Naive thymus-derived CD4-positive, alpha-beta T cell (primary cell): Measurements from ENCODE around the gene SEMA3C. TPM values are rescaled to one million over a fixed set of nuclear protein-coding genes. Genes with fewer than 3 reads are reported as not detected.

Source experiments
- ATAC-seq: fragments of 150-1000 bp; cut with Tn5 transposase; 2 replicates; pipeline ENCODE4 v1.10.0; 2021; ENCODE audit warnings: mild to moderate bottlenecking, moderate library complexity
- CTCF ChIA-PET: fragments of 350-600 bp; sonication (Branson Sonifier 250); formaldehyde crosslinking; loops from one replicate; lab custom pipeline; 2021; ENCODE audit warnings: antibody characterized with exemption; lab: Charles Lee
- POLR2A ChIA-PET: fragments of 350-600 bp; sonication (Branson Sonifier 250); formaldehyde crosslinking; loops from one replicate; lab custom pipeline; 2021; ENCODE audit warnings: antibody characterized with exemption, inconsistent platforms; lab: Charles Lee
- DNase-seq, 9 donors: peaks; one replicate each; pipeline versions ENCODE4 v3.0.0 to v3.0.0-alpha.2; 2020 to 2022; ENCODE audit warnings: mixed read lengths in 1 of 9
- H3K27ac ChIP-seq: one replicate; pipeline ENCODE4 v1.7.0; 2013; ENCODE audit warnings: mild to moderate bottlenecking, low read depth, low read length, moderate library complexity
- H3K27me3 ChIP-seq, 2 donors: one replicate each; pipeline ENCODE4 v1.7.0; 2013; ENCODE audit warnings: low read length in 2 of 2, mild to moderate bottlenecking in 2 of 2, moderate library complexity in 2 of 2; ENCODE audit not compliant: control insufficient read depth in 2 of 2, insufficient read depth in 2 of 2
- H3K36me3 ChIP-seq, 3 experiments: 1 replicate in 2 of 3; 2 replicates in 1 of 3; pipeline ENCODE4 v1.7.0; 2013; ENCODE audit warnings: low read length in 3 of 3, mild to moderate bottlenecking in 3 of 3, moderate library complexity in 1 of 3; ENCODE audit not compliant: insufficient read depth in 3 of 3, control insufficient read depth in 2 of 3
- H3K4me1 ChIP-seq, 2 donors: one replicate each; pipeline ENCODE4 v1.7.0; 2013; ENCODE audit warnings: low read length in 2 of 2, mild to moderate bottlenecking in 2 of 2, moderate library complexity in 1 of 2; ENCODE audit not compliant: control insufficient read depth in 2 of 2, insufficient read depth in 2 of 2
- H3K4me3 ChIP-seq: 2 replicates; pipeline ENCODE4 v1.7.0; 2013; ENCODE audit warnings: mild to moderate bottlenecking, low read length
- H3K9me3 ChIP-seq, 3 experiments: 1 replicate in 2 of 3; 2 replicates in 1 of 3; pipeline ENCODE4 v1.7.0; 2013; ENCODE audit warnings: low read length in 3 of 3; ENCODE audit not compliant: control insufficient read depth in 2 of 3
- H3K27ac Mint-ChIP-seq, 9 donors: one replicate each; pipeline ENCODE4 v1.8.0; 2020 to 2022; ENCODE audit warnings: mixed read lengths in 9 of 9, mild to moderate bottlenecking in 8 of 9, moderate library complexity in 5 of 9, inconsistent platforms in 2 of 9
- H3K27me3 Mint-ChIP-seq, 5 donors: one replicate each; pipeline ENCODE4 v1.8.0; 2021 to 2022; ENCODE audit warnings: mixed read lengths in 5 of 5, mild to moderate bottlenecking in 1 of 5
- H3K36me3 Mint-ChIP-seq, 5 donors: one replicate each; pipeline ENCODE4 v1.8.0; 2020 to 2022; ENCODE audit warnings: mixed read lengths in 5 of 5, mild to moderate bottlenecking in 3 of 5, inconsistent platforms in 1 of 5
- H3K4me1 Mint-ChIP-seq, 7 donors: one replicate each; pipeline ENCODE4 v1.8.0; 2020 to 2022; ENCODE audit warnings: mixed read lengths in 7 of 7, mild to moderate bottlenecking in 3 of 7, inconsistent platforms in 1 of 7
- H3K4me3 Mint-ChIP-seq, 10 donors: one replicate each; pipeline ENCODE4 v1.8.0; 2020 to 2022; ENCODE audit warnings: mild to moderate bottlenecking in 10 of 10, mixed read lengths in 10 of 10, moderate library complexity in 6 of 10, inconsistent platforms in 2 of 10
- H3K9me3 Mint-ChIP-seq, 11 donors: one replicate each; pipeline ENCODE4 v1.8.0; 2020 to 2022; ENCODE audit warnings: mixed read lengths in 11 of 11, mild to moderate bottlenecking in 4 of 11, inconsistent platforms in 1 of 11, moderate library complexity in 1 of 11
- intact Hi-C, 2 donors: fragments of 100-400 bp; cut with micrococcal nuclease; formaldehyde crosslinking; loops; one replicate each; pipeline ENCODE4 v1.15.1; 2023
- polyA plus RNA-seq, 2 donors: library from polyadenylated mRNA; unstranded; fragments of 300-500 nt; fragmentation: Illumina TruSeq; gene quantifications; one replicate each; pipeline ENCODE4 v1.2.3, GENCODE V29; 2021
- total RNA-seq, 6 experiments: library from RNA in 5 of 6; stranded (reverse) in 5 of 6; gene quantifications; 1 replicate in 5 of 6; 2 replicates in 1 of 6; pipeline ENCODE4 v1.2.3 and lab custom pipeline; 2021 to 2026

Gene SEMA3C
- total and polyA plus RNA-seq, 7 experiments from 2014 or later, result 0.35 to 9.4 (median 0.85) TPM; not detected in 3

DNA sequence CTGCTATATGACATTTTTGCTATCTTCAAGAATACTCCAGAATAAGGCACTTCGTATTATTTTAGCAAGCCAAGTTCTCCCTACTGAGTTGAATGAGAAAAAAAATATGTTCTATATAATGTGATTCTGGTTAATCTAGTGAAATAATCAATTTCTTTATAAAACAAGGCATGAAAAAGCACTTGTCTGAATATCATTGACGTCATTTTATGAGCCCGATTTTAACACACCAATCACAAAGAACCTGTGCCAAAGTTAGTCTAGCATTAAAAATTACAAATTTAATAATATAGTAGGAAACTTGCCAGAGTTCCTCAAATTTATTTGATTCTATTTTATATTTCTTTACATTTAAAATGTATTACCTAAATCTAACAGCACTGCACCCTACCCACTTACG is 155.1 kb downstream of the SEMA3C start:
- H3K27me3 Mint-ChIP-seq, result no peaks in the 10 kb centered on the region
- DNase-seq (no peak), ATAC-seq (no peak)
- H3K4me1 ChIP-seq, result no peaks in the 10 kb centered on the region
- no peaks in the 10 kb centered on the region for H3K36me3 ChIP-seq
- peaks cover 0 to 5% (median 0%) of the 10 kb centered on the region in 11 donors for H3K9me3 Mint-ChIP-seq
- no peaks in the 10 kb centered on the region for H3K9me3 ChIP-seq
- POLR2A ChIA-PET, result no interaction called here
- no peak overlapping the region for H3K4me3 ChIP-seq
- H3K27me3 ChIP-seq, result no peaks in the 10 kb centered on the region
- H3K27ac Mint-ChIP-seq, result no peak overlapping the region
- CTCF ChIA-PET, result no interaction called here
- H3K4me1 Mint-ChIP-seq, result no peaks in the 10 kb centered on the region
- no peak overlapping the region for H3K4me3 Mint-ChIP-seq
- no peak overlapping the region for H3K27ac ChIP-seq
- H3K36me3 Mint-ChIP-seq, result no peaks in the 10 kb centered on the region
- intact Hi-C loops, result no loop called here

DNA sequence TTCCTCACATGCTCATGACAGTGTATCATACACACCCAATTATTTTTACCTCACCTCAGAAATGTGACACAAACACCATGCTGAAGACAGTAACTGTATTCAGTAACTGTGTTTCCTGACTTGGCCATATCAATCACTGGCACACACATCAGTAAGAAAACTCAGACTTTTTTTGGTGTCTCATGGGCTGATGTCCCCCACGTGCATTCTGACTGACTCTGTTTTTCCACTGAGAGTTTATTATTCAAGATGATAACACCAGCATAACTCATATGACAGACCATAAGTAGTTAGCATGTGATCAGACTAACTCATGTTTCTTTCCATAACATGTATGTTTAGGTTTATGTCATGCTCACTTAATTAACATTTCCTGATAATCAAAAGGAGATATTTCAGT is 155.6 kb downstream of the SEMA3C start:
- Histone ChIP-seq H3K27me3 (no peaks in the 10 kb centered on the region), H3K4me1 (no peaks in the 10 kb centered on the region), H3K36me3 (no peaks in the 10 kb centered on the region), H3K27ac (no peak overlapping the region), H3K4me3 (no peak overlapping the region), H3K9me3 (no peaks in the 10 kb centered on the region)
- no peaks in the 10 kb centered on the region for H3K36me3 Mint-ChIP-seq
- no peaks in the 10 kb centered on the region for H3K4me1 Mint-ChIP-seq
- no peak overlapping the region for H3K27ac Mint-ChIP-seq
- CTCF ChIA-PET, result no interaction called here
- DNase-seq (no peak), ATAC-seq (no peak)
- POLR2A ChIA-PET, result no interaction called here
- no peaks in the 10 kb centered on the region for H3K27me3 Mint-ChIP-seq
- no peak overlapping the region for H3K4me3 Mint-ChIP-seq
- H3K9me3 Mint-ChIP-seq, result peaks cover 0 to 5% (median 0%) of the 10 kb centered on the region in 11 donors
- intact Hi-C loops, result no loop called here

DNA sequence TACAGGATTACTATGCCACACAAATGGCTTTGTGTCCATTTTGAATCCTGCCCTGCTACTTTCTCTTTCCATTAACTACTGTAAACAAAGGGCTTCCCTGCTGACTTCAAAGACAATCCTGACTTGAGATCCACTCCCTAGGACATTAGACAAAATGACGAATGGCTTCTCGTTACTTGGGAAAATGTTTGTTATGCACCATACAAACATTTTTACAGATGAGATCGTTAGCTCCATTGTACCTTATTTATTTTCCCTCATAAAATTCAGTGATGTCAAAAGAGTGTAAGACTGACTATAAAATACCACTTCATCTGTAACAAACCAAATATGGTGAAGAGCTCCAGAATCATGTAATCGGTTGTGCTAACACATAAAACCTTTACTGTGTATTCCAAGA is 158.6 kb downstream of the SEMA3C start:
- Histone ChIP-seq H3K9me3 (no peaks in the 10 kb centered on the region), H3K4me1 (no peaks in the 10 kb centered on the region), H3K4me3 (no peak overlapping the region), H3K27me3 (no peaks in the 10 kb centered on the region), H3K36me3 (no peaks in the 10 kb centered on the region), H3K27ac (no peak overlapping the region)
- no peaks in the 10 kb centered on the region for H3K27me3 Mint-ChIP-seq
- H3K4me3 Mint-ChIP-seq, result no peak overlapping the region
- no peaks in the 10 kb centered on the region for H3K4me1 Mint-ChIP-seq
- H3K36me3 Mint-ChIP-seq, result no peaks in the 10 kb centered on the region
- peaks cover 0 to 7% (median 0%) of the 10 kb centered on the region in 11 donors for H3K9me3 Mint-ChIP-seq
- no peak overlapping the region for H3K27ac Mint-ChIP-seq
- ATAC-seq (no peak), DNase-seq (no peak)
- CTCF ChIA-PET, result no interaction called here
- POLR2A ChIA-PET, result no interaction called here
- intact Hi-C loops, result no loop called here

DNA sequence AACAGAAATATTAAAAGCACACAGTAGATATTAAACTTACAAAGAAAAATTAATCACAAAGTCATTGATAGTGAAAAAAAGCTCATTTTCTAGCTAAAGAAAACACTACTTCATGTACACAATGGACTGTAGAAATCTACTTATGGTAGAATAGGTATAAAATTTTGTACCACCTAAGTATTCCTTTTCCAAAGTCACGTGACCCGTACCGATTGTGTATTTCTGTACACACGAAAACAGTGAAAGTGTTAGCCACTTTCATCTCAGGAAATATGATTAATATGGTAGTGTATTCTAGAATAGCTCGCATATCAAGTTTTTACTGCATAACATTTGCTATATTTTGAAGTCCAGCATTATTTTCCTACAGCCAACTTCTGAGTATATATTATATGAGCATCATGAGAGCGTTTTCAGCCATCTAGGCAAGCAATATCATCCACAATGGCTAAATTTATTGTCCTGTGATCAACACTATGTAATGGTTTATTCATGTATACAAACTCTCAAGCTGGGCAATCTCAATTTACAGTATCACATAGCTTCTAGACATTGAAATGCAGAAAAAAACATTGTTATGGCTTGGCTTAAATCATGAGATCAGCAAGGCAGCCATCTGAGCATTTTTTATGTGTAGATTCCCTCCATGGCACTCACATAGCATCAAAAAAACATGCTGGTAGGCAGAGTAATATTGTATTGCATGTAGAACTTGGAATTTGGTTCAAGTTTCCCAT is 165.7 kb downstream of the SEMA3C start:
- no peak overlapping the region for H3K27ac ChIP-seq
- POLR2A ChIA-PET, result no interaction called here
- H3K27ac Mint-ChIP-seq, result no peak overlapping the region
- CTCF ChIA-PET, result no interaction called here
- intact Hi-C loops, result no loop called here
- no peaks in the 10 kb centered on the region for H3K36me3 Mint-ChIP-seq
- H3K27me3 ChIP-seq, result no peaks in the 10 kb centered on the region
- H3K4me1 Mint-ChIP-seq, result no peaks in the 10 kb centered on the region
- DNase-seq (no peak), ATAC-seq (no peak)
- H3K9me3 ChIP-seq, result no peaks in the 10 kb centered on the region
- H3K4me3 ChIP-seq, result no peak overlapping the region
- no peaks in the 10 kb centered on the region for H3K36me3 ChIP-seq
- peaks cover 0 to 7% (median 0%) of the 10 kb centered on the region in 11 donors for H3K9me3 Mint-ChIP-seq
- no peaks in the 10 kb centered on the region for H3K4me1 ChIP-seq
- no peaks in the 10 kb centered on the region for H3K27me3 Mint-ChIP-seq
- H3K4me3 Mint-ChIP-seq, result no peak overlapping the region

DNA sequence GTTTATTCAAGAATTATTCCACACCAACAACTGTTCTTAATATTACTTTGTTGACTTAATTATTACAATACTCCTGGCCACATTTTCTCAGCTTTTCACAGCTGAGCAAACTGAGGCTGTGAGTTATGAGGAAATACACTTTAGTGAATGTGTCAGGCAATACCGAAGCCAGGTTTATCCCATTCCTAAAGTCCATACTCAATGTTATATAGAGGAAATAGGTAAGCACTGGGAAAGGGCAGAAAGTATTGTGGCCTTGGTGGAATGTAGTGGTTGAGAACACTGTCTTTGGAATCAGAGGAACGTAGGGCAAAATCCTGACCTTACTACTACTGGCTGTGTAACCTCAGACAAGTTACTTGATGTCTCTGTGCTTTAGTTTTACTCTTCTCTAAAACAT is 169.6 kb downstream of the SEMA3C start:
- Mint-ChIP-seq H3K27me3 (no peaks in the 10 kb centered on the region), H3K4me3 (no peak overlapping the region), H3K27ac (no peak overlapping the region), H3K36me3 (no peaks in the 10 kb centered on the region), H3K4me1 (no peaks in the 10 kb centered on the region), H3K9me3 (no peaks in the 10 kb centered on the region)
- ChIA-PET CTCF (no interaction called here), POLR2A (no interaction called here)
- Histone ChIP-seq H3K27me3 (no peaks in the 10 kb centered on the region), H3K9me3 (no peaks in the 10 kb centered on the region), H3K36me3 (no peaks in the 10 kb centered on the region), H3K4me1 (no peaks in the 10 kb centered on the region), H3K27ac (no peak overlapping the region), H3K4me3 (no peak overlapping the region)
- DNase-seq (no peak), ATAC-seq (no peak)
- intact Hi-C loops, result no loop called here

DNA sequence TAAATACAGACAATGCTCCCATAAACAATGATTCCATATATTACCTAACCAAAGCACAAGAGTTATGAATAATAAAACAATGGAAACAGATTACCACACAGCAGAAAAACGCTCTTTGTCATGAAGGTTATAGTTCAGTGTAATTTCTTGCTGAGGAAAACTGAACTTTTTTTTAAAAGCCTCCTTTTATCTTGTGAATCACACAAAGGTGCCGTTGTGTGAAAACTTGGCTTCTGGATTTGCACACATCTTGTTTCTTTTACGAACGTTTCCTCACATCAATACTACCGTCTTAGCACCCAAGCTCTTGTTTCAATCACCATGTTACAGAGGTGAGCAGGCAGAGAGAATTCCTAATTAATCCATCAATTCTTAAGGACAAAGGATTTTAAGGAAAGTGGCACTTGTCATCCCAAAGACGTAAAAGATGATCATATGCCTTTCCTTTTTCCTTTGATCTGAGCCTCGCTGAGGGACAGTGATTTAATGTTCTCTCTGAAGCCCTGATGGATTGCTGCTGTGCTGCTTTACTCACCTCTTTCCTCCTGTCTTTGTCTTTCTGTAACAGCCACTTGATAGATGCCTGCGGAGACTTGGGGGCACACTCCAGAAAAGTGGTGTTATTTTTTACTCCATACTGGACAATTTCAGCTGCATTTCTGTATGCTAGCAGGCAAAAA is 170.3 kb downstream of the SEMA3C start:
- no peak overlapping the region for H3K27ac ChIP-seq
- no peaks in the 10 kb centered on the region for H3K27me3 Mint-ChIP-seq
- no peaks in the 10 kb centered on the region for H3K4me1 Mint-ChIP-seq
- H3K9me3 ChIP-seq, result no peaks in the 10 kb centered on the region
- DNase-seq (no peak), ATAC-seq (no peak)
- ChIA-PET CTCF (no interaction called here), POLR2A (no interaction called here)
- no peaks in the 10 kb centered on the region for H3K4me1 ChIP-seq
- H3K27me3 ChIP-seq, result no peaks in the 10 kb centered on the region
- H3K9me3 Mint-ChIP-seq, result no peaks in the 10 kb centered on the region
- H3K27ac Mint-ChIP-seq, result no peak overlapping the region
- no peaks in the 10 kb centered on the region for H3K36me3 Mint-ChIP-seq
- no peak overlapping the region for H3K4me3 Mint-ChIP-seq
- intact Hi-C loops, result no loop called here
- no peaks in the 10 kb centered on the region for H3K36me3 ChIP-seq
- no peak overlapping the region for H3K4me3 ChIP-seq
